ENCODE data around the gene KRTAP2-3.

KRTAP2-3 gene

GRCh38 chr17:41029633-41030245 is 30.2 kb downstream of the KRTAP2-3 start, which contains the start of gene KRTAP1-4:
KRTAP1-4 (minus strand) TSS chr17:41030195; CDS start chr17:41030078, 117 bp downstream.
- TF ChIP-seq TAF1 (IDR thresholded peaks at IDR 0.05; ENCODE audit: borderline replicate concordance, low read depth, low read length) (no peak), POLR2AphosphoS5 (IDR thresholded peaks at IDR 0.05; ENCODE audit: low read depth, low read length) (no peak), POLR2A (IDR thresholded peaks at IDR 0.05; ENCODE audit: low read depth, low read length) (no peak)
- DNase-seq (ENCODE audit: insufficient read length) (no peak), FAIRE-seq (no peak)

GRCh38 chr17:41026715-41027471 is 33.0 kb downstream of the KRTAP2-3 start, which contains the start of gene KRTAP1-5:
KRTAP1-5 (minus strand) TSS chr17:41027208; CDS start chr17:41027155, 53 bp downstream.
- no peak for TF ChIP-seq POLR2AphosphoS5 (IDR thresholded peaks at IDR 0.05; ENCODE audit: low read depth, low read length)
- no peak for TF ChIP-seq TAF1 (IDR thresholded peaks at IDR 0.05; ENCODE audit: borderline replicate concordance, low read depth, low read length)
- TF ChIP-seq POLR2A (IDR thresholded peaks at IDR 0.05; ENCODE audit: low read depth, low read length), result no peak
- FAIRE-seq, result no peak

GRCh38 chr17:41024697-41025096 is 35.2 kb downstream of the KRTAP2-3 start:
- TF ChIP-seq TAF1 (IDR thresholded peaks at IDR 0.05; ENCODE audit: borderline replicate concordance, low read depth, low read length) (no peak), POLR2AphosphoS5 (IDR thresholded peaks at IDR 0.05; ENCODE audit: low read depth, low read length) (no peak), POLR2A (IDR thresholded peaks at IDR 0.05; ENCODE audit: low read depth, low read length) (no peak)
- FAIRE-seq, result no peak

More at GRCh38 chr17:41026715-41027471, 33.0 kb downstream of the KRTAP2-3 start, which contains the start of gene KRTAP1-5:
- DNase-seq (ENCODE audit: insufficient read length), result no peak

GRCh38 chr17:41020336-41020735 is 39.6 kb downstream of the KRTAP2-3 start:
- DNase-seq (ENCODE audit: insufficient read length), result no peak
- no peak for FAIRE-seq
- TF ChIP-seq POLR2A (IDR thresholded peaks at IDR 0.05; ENCODE audit: low read depth, low read length), result no peak
- no peak for TF ChIP-seq POLR2AphosphoS5 (IDR thresholded peaks at IDR 0.05; ENCODE audit: low read depth, low read length)
- no peak for TF ChIP-seq TAF1 (IDR thresholded peaks at IDR 0.05; ENCODE audit: borderline replicate concordance, low read depth, low read length)

More at GRCh38 chr17:41024697-41025096, 35.2 kb downstream of the KRTAP2-3 start:
- DNase-seq (ENCODE audit: insufficient read length), result no peak

GRCh38 chr17:41019415-41019814 is 40.5 kb downstream of the KRTAP2-3 start:
- TF ChIP-seq POLR2AphosphoS5 (IDR thresholded peaks at IDR 0.05; ENCODE audit: low read depth, low read length) (no peak), POLR2A (IDR thresholded peaks at IDR 0.05; ENCODE audit: low read depth, low read length) (no peak)
- no peak for FAIRE-seq

GRCh38 chr17:41018541-41018940 is 41.4 kb downstream of the KRTAP2-3 start:
- TF ChIP-seq POLR2A (IDR thresholded peaks at IDR 0.05; ENCODE audit: low read depth, low read length) (no peak), POLR2AphosphoS5 (IDR thresholded peaks at IDR 0.05; ENCODE audit: low read depth, low read length) (no peak), TAF1 (IDR thresholded peaks at IDR 0.05; ENCODE audit: borderline replicate concordance, low read depth, low read length) (no peak)
- FAIRE-seq, result no peak
- no peak for DNase-seq (ENCODE audit: insufficient read length)

More at GRCh38 chr17:41019415-41019814, 40.5 kb downstream of the KRTAP2-3 start:
- DNase-seq (ENCODE audit: insufficient read length), result no peak

GRCh38 chr17:41016578-41017215 is 43.2 kb downstream of the KRTAP2-3 start:
- no peak for FAIRE-seq

GRCh38 chr17:41015454-41015853 is 44.5 kb downstream of the KRTAP2-3 start:
- DNase-seq (ENCODE audit: insufficient read length) (no peak), FAIRE-seq (no peak)
- no peak for TF ChIP-seq POLR2AphosphoS5 (IDR thresholded peaks at IDR 0.05; ENCODE audit: low read depth, low read length)
- no peak for TF ChIP-seq POLR2A (IDR thresholded peaks at IDR 0.05; ENCODE audit: low read depth, low read length)
- TF ChIP-seq TAF1 (IDR thresholded peaks at IDR 0.05; ENCODE audit: borderline replicate concordance, low read depth, low read length), result no peak

More at GRCh38 chr17:41016578-41017215, 43.2 kb downstream of the KRTAP2-3 start:
- DNase-seq (ENCODE audit: insufficient read length), result no peak
- TF ChIP-seq POLR2AphosphoS5 (IDR thresholded peaks at IDR 0.05; ENCODE audit: low read depth, low read length), result no peak
- TF ChIP-seq POLR2A (IDR thresholded peaks at IDR 0.05; ENCODE audit: low read depth, low read length), result no peak
- TF ChIP-seq TAF1 (IDR thresholded peaks at IDR 0.05; ENCODE audit: borderline replicate concordance, low read depth, low read length), result no peak

GRCh38 chr17:41013606-41014005 is 46.3 kb downstream of the KRTAP2-3 start:
- FAIRE-seq (no peak), DNase-seq (ENCODE audit: insufficient read length) (no peak)
- TF ChIP-seq TAF1 (IDR thresholded peaks at IDR 0.05; ENCODE audit: borderline replicate concordance, low read depth, low read length), result no peak
- TF ChIP-seq POLR2A (IDR thresholded peaks at IDR 0.05; ENCODE audit: low read depth, low read length), result no peak
- TF ChIP-seq POLR2AphosphoS5 (IDR thresholded peaks at IDR 0.05; ENCODE audit: low read depth, low read length), result no peak

- TF ChIP-seq POLR2AphosphoS5 (IDR thresholded peaks at IDR 0.05; ENCODE audit: low read depth, low read length), result no peak
- no peak for TF ChIP-seq POLR2A (IDR thresholded peaks at IDR 0.05; ENCODE audit: low read depth, low read length)
- DNase-seq (ENCODE audit: insufficient read length) (no peak), FAIRE-seq (no peak)
These were observed 46.7 kb downstream of the KRTAP2-3 start for GRCh38 chr17:41013181-41013580.

- TF ChIP-seq POLR2A (IDR thresholded peaks at IDR 0.05; ENCODE audit: low read depth, low read length) (no peak), POLR2AphosphoS5 (IDR thresholded peaks at IDR 0.05; ENCODE audit: low read depth, low read length) (no peak), TAF1 (IDR thresholded peaks at IDR 0.05; ENCODE audit: borderline replicate concordance, low read depth, low read length) (no peak)
- FAIRE-seq (no peak), DNase-seq (ENCODE audit: insufficient read length) (no peak)
These were observed 47.4 kb downstream of the KRTAP2-3 start for GRCh38 chr17:41012326-41013120.

Data from GM12892 (cell line).